GM23338 (cell line): ENCODE measurements around the gene RAB7B. TPM values are rescaled to one million over a fixed set of nuclear protein-coding genes. Genes with fewer than 3 reads are reported as not detected.

Experiments
- ATAC-seq: fragments of 200-7000 bp; cut with Tn5 transposase; 3 replicates; pipeline ENCODE4 v1.9.1; 2020
- DNase-seq: peaks from one replicate; pipeline ENCODE4 v3.0.0-alpha.2; 2015; ENCODE audit warnings: low spot score
- H2AFZ ChIP-seq: fragments of 200-600 bp; sonication (generic); 2 replicates; pipeline ENCODE4 v1.8.0; 2016; ENCODE audit warnings: antibody characterized with exemption, mild to moderate bottlenecking, moderate library complexity
- H3F3A ChIP-seq: fragments of 200-600 bp; sonication (generic); replicated peaks from 2 replicates; pipeline ENCODE4 v1.8.0; 2017; ENCODE audit warnings: antibody characterized with exemption, mixed run types, low read depth
- H3K27ac ChIP-seq: fragments of 200-600 bp; sonication (generic); 2 replicates; pipeline ENCODE4 v1.6.1; 2016; ENCODE audit warnings: low read depth
- H3K27me3 ChIP-seq: fragments of 200-600 bp; sonication (generic); 2 replicates; pipeline ENCODE4 v1.8.0; 2016; ENCODE audit warnings: mild to moderate bottlenecking, mixed run types, moderate library complexity; ENCODE audit not compliant: insufficient read depth
- H3K36me3 ChIP-seq: fragments of 200-600 bp; sonication (generic); 2 replicates; pipeline ENCODE4 v1.8.0; 2016; ENCODE audit warnings: mild to moderate bottlenecking; ENCODE audit not compliant: insufficient read depth
- H3K4me1 ChIP-seq: fragments of 200-600 bp; sonication (generic); 2 replicates; pipeline ENCODE4 v1.8.0; 2016; ENCODE audit warnings: mild to moderate bottlenecking, moderate library complexity; ENCODE audit not compliant: insufficient read depth
- H3K4me2 ChIP-seq: fragments of 200-600 bp; sonication (generic); 2 replicates; pipeline ENCODE4 v1.7.1; 2017; ENCODE audit warnings: mixed run types
- H3K4me3 ChIP-seq: fragments of 200-600 bp; sonication (generic); 2 replicates; pipeline ENCODE4 v1.6.1; 2016; ENCODE audit warnings: mixed run types
- H3K79me2 ChIP-seq: fragments of 200-600 bp; sonication (generic); replicated peaks from 2 replicates; pipeline ENCODE4 v1.8.0; 2017; ENCODE audit warnings: mild to moderate bottlenecking; ENCODE audit not compliant: insufficient read depth
- H3K9me2 ChIP-seq: fragments of 200-600 bp; sonication (generic); 2 replicates; pipeline ENCODE4 v1.8.0; 2017; ENCODE audit not compliant: insufficient read depth
- H4K20me1 ChIP-seq: fragments of 200-600 bp; sonication (generic); replicated peaks from 2 replicates; pipeline ENCODE4 v1.8.0; 2017; ENCODE audit warnings: mild to moderate bottlenecking; ENCODE audit not compliant: insufficient read depth
- H3K27ac Mint-ChIP-seq: 2 replicates; pipeline ENCODE4 v1.8.0; 2020; ENCODE audit warnings: inconsistent platforms, mild to moderate bottlenecking, moderate library complexity, mixed read lengths
- H3K27me3 Mint-ChIP-seq: 3 replicates; pipeline ENCODE4 v1.8.0; 2022; ENCODE audit warnings: low read depth, mild to moderate bottlenecking, moderate library complexity, mixed read lengths, inconsistent platforms; ENCODE audit not compliant: insufficient read depth, poor library complexity
- H3K36me3 Mint-ChIP-seq: 3 replicates; pipeline ENCODE4 v1.8.0; 2021; ENCODE audit warnings: low read depth, mild to moderate bottlenecking, inconsistent platforms, moderate library complexity, mixed read lengths
- H3K4me1 Mint-ChIP-seq: 3 replicates; pipeline ENCODE4 v1.8.0; 2020; ENCODE audit warnings: mild to moderate bottlenecking, inconsistent platforms, mixed read lengths
- H3K4me3 Mint-ChIP-seq: 3 replicates; pipeline ENCODE4 v1.8.0; 2021; ENCODE audit warnings: moderate library complexity, mild to moderate bottlenecking, inconsistent platforms, mixed read lengths
- H3K9me3 Mint-ChIP-seq: 3 replicates; pipeline ENCODE4 v1.8.0; 2020; ENCODE audit warnings: moderate library complexity, mild to moderate bottlenecking, inconsistent platforms, mixed read lengths
- CREB1 ChIP-seq: fragments of 250-450 bp; sonication (Bioruptor Pico); IDR thresholded peaks from 2 replicates; pipeline ENCODE4 v1.5.0; 2020; ENCODE audit warnings: low read depth, mild to moderate bottlenecking, moderate library complexity
- EZH2phosphoT487 ChIP-seq: fragments of 200-600 bp; sonication (generic); IDR thresholded peaks from one replicate; pipeline ENCODE4 v1.8.1; 2018; ENCODE audit warnings: antibody characterized with exemption; ENCODE audit not compliant: unreplicated experiment
- JUNB ChIP-seq: IDR thresholded peaks from one replicate; pipeline ENCODE4 v1.6.1; 2016; ENCODE audit warnings: antibody characterized with exemption; ENCODE audit not compliant: unreplicated experiment
- NANOG ChIP-seq: IDR thresholded peaks from 2 replicates; pipeline ENCODE4 v1.6.1; 2016; ENCODE audit warnings: antibody characterized with exemption, borderline replicate concordance
- ZNF114 ChIP-seq: fragments of 250-450 bp; sonication (Bioruptor Pico); IDR thresholded peaks from 2 replicates; pipeline ENCODE4 v1.5.0; 2020; ENCODE audit warnings: mild to moderate bottlenecking, moderate library complexity
- polyA plus RNA-seq: library from polyadenylated mRNA; unstranded; fragments of >200 nt; fragmentation: Nextera tagmentation; extraction: Ambion mirVana; gene quantifications from 2 replicates; pipeline ENCODE4 v1.2.1, GENCODE V29; 2016
- total RNA-seq: library from RNA; depleted of rRNA; stranded (reverse); fragments of >200 nt; shearing (Covaris generic); gene quantifications from 2 replicates; pipeline ENCODE4 v1.2.3, GENCODE V29; 2014
- TF ChIP-seq, protein P1 (sequence below): fragments of 250-450 bp; sonication (Bioruptor Pico); IDR thresholded peaks from 2 replicates; pipeline ENCODE4 v1.5.0; 2020; ENCODE audit warnings: mild to moderate bottlenecking, moderate library complexity
- TF ChIP-seq, protein P2 (sequence below): IDR thresholded peaks from one replicate; pipeline ENCODE4 v1.6.1; 2018; ENCODE audit warnings: antibody characterized with exemption; ENCODE audit not compliant: unreplicated experiment

Gene RAB7B
- total and polyA plus RNA-seq, 2 experiments from 2014 or later, result not detected

DNA sequence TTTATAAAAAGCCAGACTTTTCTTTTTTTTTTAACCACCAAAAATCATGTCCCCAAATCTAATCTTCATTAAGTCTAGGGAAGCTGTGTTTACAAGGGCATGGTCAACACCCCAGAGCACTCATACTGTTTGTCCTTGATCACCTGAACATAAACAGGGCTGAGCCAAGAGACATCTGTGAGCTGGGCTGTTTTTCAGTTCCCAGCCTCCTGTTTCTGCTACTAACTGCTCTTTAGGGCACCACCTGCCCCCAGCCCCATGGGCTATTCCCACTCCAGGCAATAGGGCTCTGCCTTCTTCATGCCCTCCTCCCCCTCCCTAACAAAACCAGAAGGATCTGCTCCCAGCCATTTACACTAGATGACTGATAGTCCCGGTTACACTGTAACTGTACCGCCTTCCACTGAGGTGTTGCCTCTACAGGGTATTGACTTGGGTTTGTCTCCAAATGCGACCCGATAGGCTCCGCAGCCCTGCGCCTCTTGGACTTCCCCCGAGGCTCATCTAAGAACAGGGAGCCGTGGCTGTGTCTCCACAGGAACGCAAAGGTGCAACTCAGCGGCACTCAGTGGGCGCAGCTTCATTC, 48.3 kb downstream of the RAB7B start (continued):
- TF ChIP-seq, protein P1, sequence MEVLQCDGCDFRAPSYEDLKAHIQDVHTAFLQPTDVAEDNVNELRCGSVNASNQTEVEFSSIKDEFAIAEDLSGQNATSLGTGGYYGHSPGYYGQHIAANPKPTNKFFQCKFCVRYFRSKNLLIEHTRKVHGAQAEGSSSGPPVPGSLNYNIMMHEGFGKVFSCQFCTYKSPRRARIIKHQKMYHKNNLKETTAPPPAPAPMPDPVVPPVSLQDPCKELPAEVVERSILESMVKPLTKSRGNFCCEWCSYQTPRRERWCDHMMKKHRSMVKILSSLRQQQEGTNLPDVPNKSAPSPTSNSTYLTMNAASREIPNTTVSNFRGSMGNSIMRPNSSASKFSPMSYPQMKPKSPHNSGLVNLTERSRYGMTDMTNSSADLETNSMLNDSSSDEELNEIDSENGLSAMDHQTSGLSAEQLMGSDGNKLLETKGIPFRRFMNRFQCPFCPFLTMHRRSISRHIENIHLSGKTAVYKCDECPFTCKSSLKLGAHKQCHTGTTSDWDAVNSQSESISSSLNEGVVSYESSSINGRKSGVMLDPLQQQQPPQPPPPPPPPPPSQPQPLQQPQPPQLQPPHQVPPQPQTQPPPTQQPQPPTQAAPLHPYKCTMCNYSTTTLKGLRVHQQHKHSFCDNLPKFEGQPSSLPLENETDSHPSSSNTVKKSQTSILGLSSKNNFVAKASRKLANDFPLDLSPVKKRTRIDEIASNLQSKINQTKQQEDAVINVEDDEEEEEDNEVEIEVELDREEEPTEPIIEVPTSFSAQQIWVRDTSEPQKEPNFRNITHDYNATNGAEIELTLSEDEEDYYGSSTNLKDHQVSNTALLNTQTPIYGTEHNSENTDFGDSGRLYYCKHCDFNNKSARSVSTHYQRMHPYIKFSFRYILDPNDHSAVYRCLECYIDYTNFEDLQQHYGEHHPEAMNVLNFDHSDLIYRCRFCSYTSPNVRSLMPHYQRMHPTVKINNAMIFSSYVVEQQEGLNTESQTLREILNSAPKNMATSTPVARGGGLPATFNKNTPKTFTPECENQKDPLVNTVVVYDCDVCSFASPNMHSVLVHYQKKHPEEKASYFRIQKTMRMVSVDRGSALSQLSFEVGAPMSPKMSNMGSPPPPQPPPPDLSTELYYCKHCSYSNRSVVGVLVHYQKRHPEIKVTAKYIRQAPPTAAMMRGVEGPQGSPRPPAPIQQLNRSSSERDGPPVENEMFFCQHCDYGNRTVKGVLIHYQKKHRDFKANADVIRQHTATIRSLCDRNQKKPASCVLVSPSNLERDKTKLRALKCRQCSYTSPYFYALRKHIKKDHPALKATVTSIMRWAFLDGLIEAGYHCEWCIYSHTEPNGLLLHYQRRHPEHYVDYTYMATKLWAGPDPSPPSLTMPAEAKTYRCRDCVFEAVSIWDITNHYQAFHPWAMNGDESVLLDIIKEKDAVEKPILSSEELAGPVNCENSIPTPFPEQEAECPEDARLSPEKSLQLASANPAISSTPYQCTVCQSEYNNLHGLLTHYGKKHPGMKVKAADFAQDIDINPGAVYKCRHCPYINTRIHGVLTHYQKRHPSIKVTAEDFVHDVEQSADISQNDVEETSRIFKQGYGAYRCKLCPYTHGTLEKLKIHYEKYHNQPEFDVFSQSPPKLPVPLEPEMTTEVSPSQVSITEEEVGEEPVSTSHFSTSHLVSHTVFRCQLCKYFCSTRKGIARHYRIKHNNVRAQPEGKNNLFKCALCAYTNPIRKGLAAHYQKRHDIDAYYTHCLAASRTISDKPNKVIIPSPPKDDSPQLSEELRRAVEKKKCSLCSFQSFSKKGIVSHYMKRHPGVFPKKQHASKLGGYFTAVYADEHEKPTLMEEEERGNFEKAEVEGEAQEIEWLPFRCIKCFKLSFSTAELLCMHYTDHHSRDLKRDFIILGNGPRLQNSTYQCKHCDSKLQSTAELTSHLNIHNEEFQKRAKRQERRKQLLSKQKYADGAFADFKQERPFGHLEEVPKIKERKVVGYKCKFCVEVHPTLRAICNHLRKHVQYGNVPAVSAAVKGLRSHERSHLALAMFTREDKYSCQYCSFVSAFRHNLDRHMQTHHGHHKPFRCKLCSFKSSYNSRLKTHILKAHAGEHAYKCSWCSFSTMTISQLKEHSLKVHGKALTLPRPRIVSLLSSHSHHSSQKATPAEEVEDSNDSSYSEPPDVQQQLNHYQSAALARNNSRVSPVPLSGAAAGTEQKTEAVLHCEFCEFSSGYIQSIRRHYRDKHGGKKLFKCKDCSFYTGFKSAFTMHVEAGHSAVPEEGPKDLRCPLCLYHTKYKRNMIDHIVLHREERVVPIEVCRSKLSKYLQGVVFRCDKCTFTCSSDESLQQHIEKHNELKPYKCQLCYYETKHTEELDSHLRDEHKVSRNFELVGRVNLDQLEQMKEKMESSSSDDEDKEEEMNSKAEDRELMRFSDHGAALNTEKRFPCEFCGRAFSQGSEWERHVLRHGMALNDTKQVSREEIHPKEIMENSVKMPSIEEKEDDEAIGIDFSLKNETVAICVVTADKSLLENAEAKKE (CRISPR knock-in tag), result no peak
- TF ChIP-seq EZH2phosphoT487 (no peak), JUNB (no peak), NANOG (no peak)

DNA sequence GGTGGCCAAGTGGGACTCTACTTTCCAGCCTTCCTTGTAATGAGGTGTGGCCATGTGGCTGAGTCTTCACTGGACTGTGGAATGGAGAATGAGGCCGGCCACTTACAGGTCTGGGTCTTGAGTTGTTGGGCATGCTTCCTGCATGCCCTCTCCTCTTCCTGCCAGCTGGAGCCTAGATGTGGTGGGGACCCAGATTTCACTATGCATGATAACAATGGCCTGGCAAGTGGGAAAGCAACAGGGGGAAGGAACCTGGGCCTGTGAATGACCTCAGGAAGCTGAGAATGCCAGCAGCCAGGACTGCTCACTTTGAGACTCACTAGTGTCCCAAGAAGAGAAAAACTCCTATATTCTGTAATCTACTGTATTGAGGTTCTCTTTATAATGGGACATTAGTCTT, 51.4 kb downstream of the RAB7B start:
- H3K4me3 ChIP-seq, result no peak overlapping the region
- H4K20me1 ChIP-seq, result no peaks in the 10 kb centered on the region
- Mint-ChIP-seq H3K4me3 (no peak overlapping the region), H3K9me3 (no peaks in the 10 kb centered on the region; the same call in 2 of the 3 replicates), H3K27me3 (peaks cover 5% of the 10 kb centered on the region), H3K27ac (no peak overlapping the region), H3K4me1 (peaks cover 19% of the 10 kb centered on the region; the same call in 2 of the 3 replicates), H3K36me3 (no peaks in the 10 kb centered on the region)
- H2AFZ ChIP-seq, result no peak overlapping the region
- H3F3A ChIP-seq, result no peaks in the 10 kb centered on the region
- H3K4me1 ChIP-seq, result peaks cover 3% of the 10 kb centered on the region; the same call in 1 of the 2 replicates
- H3K4me2 ChIP-seq, result no peak overlapping the region
- no peak for ATAC-seq
- no peak for DNase-seq
- H3K27me3 ChIP-seq, result no peaks in the 10 kb centered on the region
- H3K36me3 ChIP-seq, result no peaks in the 10 kb centered on the region
- H3K79me2 ChIP-seq, result no peaks in the 10 kb centered on the region
- no peaks in the 10 kb centered on the region for H3K9me2 ChIP-seq
- H3K27ac ChIP-seq, result no peak overlapping the region
- TF ChIP-seq ZNF114 (CRISPR knock-in tag) (no peak), NANOG (no peak), EZH2phosphoT487 (no peak), CREB1 (CRISPR knock-in tag) (no peak)
- TF ChIP-seq, protein P2, sequence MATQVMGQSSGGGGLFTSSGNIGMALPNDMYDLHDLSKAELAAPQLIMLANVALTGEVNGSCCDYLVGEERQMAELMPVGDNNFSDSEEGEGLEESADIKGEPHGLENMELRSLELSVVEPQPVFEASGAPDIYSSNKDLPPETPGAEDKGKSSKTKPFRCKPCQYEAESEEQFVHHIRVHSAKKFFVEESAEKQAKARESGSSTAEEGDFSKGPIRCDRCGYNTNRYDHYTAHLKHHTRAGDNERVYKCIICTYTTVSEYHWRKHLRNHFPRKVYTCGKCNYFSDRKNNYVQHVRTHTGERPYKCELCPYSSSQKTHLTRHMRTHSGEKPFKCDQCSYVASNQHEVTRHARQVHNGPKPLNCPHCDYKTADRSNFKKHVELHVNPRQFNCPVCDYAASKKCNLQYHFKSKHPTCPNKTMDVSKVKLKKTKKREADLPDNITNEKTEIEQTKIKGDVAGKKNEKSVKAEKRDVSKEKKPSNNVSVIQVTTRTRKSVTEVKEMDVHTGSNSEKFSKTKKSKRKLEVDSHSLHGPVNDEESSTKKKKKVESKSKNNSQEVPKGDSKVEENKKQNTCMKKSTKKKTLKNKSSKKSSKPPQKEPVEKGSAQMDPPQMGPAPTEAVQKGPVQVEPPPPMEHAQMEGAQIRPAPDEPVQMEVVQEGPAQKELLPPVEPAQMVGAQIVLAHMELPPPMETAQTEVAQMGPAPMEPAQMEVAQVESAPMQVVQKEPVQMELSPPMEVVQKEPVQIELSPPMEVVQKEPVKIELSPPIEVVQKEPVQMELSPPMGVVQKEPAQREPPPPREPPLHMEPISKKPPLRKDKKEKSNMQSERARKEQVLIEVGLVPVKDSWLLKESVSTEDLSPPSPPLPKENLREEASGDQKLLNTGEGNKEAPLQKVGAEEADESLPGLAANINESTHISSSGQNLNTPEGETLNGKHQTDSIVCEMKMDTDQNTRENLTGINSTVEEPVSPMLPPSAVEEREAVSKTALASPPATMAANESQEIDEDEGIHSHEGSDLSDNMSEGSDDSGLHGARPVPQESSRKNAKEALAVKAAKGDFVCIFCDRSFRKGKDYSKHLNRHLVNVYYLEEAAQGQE, result no peak
